Liver (tissue), 3 donors: ENCODE results near the gene TFG.

ENCODE experiments used
- EGR1 ChIP-seq, 2 donors: IDR thresholded peaks; 2 replicates each; pipeline ENCODE4 v1.6.1; 2016 to 2018; ENCODE audit warnings: antibody characterized with exemption in 2 of 2, low read depth in 2 of 2
- FOXA1 ChIP-seq: IDR thresholded peaks from 2 replicates; pipeline ENCODE4 v1.6.1; 2016; ENCODE audit warnings: antibody characterized with exemption
- GABPA ChIP-seq, 2 donors: IDR thresholded peaks in 1 of 2; conservative IDR thresholded peaks in 1 of 2; 2 replicates each; pipeline ENCODE4 v1.6.1; 2016; ENCODE audit warnings: antibody characterized with exemption in 2 of 2, mild to moderate bottlenecking in 1 of 2, moderate library complexity in 1 of 2
- JUND ChIP-seq, 2 donors: IDR thresholded peaks; 2 replicates each; pipeline ENCODE4 v1.6.1; 2016; ENCODE audit warnings: antibody characterized with exemption in 2 of 2
- RAD21 ChIP-seq, 2 donors: IDR thresholded peaks; 2 replicates each; pipeline ENCODE4 v1.6.1; 2016; ENCODE audit warnings: antibody characterized with exemption in 2 of 2, mild to moderate bottlenecking in 2 of 2
- RXRA ChIP-seq, 2 donors: IDR thresholded peaks; 2 replicates each; pipeline ENCODE4 v1.6.1; 2017 to 2018; ENCODE audit warnings: antibody characterized with exemption in 2 of 2, mild to moderate bottlenecking in 1 of 2
- SP1 ChIP-seq: IDR thresholded peaks from 2 replicates; pipeline ENCODE4 v1.6.1; 2018; ENCODE audit warnings: antibody characterized with exemption, mild to moderate bottlenecking
- TAF1 ChIP-seq: conservative IDR thresholded peaks from 2 replicates; pipeline ENCODE4 v1.6.1; 2016; ENCODE audit warnings: antibody characterized with exemption, mild to moderate bottlenecking
- YY1 ChIP-seq: IDR thresholded peaks from 2 replicates; pipeline ENCODE4 v1.6.1; 2016; ENCODE audit warnings: antibody characterized with exemption, mild to moderate bottlenecking
- TF ChIP-seq, protein P1 (sequence below): fragments of 150-350 bp; IDR thresholded peaks from 2 replicates; pipeline ENCODE4 v1.5.1; 2017; ENCODE audit warnings: improper control_type of control experiment, low read depth, low read length; ENCODE audit not compliant: missing input control
- TF ChIP-seq, protein P2 (sequence below): IDR thresholded peaks from 2 replicates; pipeline ENCODE4 v1.6.1; 2016; ENCODE audit warnings: antibody characterized with exemption
- TF ChIP-seq, protein P3 (sequence below): IDR thresholded peaks from 2 replicates; pipeline ENCODE4 v1.6.1; 2016; ENCODE audit warnings: antibody characterized with exemption
- TF ChIP-seq, protein P4 (sequence below): IDR thresholded peaks from 2 replicates; pipeline ENCODE4 v1.6.1; 2016; ENCODE audit warnings: antibody characterized with exemption, mild to moderate bottlenecking
- TF ChIP-seq, protein P5 (sequence below): IDR thresholded peaks from 2 replicates; pipeline ENCODE4 v1.6.1; 2016; ENCODE audit warnings: antibody characterized with exemption
- donor health status: healthy.
- donor health status: healthy.

DNA sequence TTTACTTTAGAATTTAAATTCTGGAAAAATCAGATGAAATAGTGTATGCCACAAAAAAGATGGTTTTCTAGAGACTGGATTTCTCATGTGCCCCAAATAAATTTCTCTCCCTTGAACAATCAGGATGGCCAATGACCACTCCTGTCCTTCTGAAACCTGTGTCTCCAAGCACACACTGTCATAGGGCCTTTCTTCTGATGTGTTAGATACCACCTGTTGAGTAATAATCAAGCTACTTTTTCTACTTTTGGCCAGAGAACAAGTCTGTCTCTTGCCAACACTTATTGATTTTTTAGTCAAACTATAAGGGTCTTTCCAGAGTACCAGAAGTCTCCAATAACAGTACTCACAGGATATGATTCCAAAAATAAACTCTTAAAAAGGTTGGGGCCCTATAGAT, 16.1 kb upstream of the TFG start:
- TF ChIP-seq, protein P1, sequence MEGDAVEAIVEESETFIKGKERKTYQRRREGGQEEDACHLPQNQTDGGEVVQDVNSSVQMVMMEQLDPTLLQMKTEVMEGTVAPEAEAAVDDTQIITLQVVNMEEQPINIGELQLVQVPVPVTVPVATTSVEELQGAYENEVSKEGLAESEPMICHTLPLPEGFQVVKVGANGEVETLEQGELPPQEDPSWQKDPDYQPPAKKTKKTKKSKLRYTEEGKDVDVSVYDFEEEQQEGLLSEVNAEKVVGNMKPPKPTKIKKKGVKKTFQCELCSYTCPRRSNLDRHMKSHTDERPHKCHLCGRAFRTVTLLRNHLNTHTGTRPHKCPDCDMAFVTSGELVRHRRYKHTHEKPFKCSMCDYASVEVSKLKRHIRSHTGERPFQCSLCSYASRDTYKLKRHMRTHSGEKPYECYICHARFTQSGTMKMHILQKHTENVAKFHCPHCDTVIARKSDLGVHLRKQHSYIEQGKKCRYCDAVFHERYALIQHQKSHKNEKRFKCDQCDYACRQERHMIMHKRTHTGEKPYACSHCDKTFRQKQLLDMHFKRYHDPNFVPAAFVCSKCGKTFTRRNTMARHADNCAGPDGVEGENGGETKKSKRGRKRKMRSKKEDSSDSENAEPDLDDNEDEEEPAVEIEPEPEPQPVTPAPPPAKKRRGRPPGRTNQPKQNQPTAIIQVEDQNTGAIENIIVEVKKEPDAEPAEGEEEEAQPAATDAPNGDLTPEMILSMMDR = no peak
- no peak for TF ChIP-seq RAD21 (IDR thresholded peaks at IDR 0.05)
- TF ChIP-seq, protein P2, sequence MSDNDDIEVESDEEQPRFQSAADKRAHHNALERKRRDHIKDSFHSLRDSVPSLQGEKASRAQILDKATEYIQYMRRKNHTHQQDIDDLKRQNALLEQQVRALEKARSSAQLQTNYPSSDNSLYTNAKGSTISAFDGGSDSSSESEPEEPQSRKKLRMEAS = no peak
- TF ChIP-seq, protein P3, sequence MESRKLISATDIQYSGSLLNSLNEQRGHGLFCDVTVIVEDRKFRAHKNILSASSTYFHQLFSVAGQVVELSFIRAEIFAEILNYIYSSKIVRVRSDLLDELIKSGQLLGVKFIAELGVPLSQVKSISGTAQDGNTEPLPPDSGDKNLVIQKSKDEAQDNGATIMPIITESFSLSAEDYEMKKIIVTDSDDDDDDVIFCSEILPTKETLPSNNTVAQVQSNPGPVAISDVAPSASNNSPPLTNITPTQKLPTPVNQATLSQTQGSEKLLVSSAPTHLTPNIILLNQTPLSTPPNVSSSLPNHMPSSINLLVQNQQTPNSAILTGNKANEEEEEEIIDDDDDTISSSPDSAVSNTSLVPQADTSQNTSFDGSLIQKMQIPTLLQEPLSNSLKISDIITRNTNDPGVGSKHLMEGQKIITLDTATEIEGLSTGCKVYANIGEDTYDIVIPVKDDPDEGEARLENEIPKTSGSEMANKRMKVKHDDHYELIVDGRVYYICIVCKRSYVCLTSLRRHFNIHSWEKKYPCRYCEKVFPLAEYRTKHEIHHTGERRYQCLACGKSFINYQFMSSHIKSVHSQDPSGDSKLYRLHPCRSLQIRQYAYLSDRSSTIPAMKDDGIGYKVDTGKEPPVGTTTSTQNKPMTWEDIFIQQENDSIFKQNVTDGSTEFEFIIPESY = no peak
- no peak for TF ChIP-seq SP1
- no peak for TF ChIP-seq EGR1 (IDR thresholded peaks at IDR 0.05; ENCODE audit: low read depth in 2 of 2)
- TF ChIP-seq YY1 = no peak
- TF ChIP-seq, protein P4, sequence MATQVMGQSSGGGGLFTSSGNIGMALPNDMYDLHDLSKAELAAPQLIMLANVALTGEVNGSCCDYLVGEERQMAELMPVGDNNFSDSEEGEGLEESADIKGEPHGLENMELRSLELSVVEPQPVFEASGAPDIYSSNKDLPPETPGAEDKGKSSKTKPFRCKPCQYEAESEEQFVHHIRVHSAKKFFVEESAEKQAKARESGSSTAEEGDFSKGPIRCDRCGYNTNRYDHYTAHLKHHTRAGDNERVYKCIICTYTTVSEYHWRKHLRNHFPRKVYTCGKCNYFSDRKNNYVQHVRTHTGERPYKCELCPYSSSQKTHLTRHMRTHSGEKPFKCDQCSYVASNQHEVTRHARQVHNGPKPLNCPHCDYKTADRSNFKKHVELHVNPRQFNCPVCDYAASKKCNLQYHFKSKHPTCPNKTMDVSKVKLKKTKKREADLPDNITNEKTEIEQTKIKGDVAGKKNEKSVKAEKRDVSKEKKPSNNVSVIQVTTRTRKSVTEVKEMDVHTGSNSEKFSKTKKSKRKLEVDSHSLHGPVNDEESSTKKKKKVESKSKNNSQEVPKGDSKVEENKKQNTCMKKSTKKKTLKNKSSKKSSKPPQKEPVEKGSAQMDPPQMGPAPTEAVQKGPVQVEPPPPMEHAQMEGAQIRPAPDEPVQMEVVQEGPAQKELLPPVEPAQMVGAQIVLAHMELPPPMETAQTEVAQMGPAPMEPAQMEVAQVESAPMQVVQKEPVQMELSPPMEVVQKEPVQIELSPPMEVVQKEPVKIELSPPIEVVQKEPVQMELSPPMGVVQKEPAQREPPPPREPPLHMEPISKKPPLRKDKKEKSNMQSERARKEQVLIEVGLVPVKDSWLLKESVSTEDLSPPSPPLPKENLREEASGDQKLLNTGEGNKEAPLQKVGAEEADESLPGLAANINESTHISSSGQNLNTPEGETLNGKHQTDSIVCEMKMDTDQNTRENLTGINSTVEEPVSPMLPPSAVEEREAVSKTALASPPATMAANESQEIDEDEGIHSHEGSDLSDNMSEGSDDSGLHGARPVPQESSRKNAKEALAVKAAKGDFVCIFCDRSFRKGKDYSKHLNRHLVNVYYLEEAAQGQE = no peak
- TF ChIP-seq TAF1 = no peak
- TF ChIP-seq, protein P5, sequence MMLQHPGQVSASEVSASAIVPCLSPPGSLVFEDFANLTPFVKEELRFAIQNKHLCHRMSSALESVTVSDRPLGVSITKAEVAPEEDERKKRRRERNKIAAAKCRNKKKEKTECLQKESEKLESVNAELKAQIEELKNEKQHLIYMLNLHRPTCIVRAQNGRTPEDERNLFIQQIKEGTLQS = no peak
- no peak for TF ChIP-seq GABPA (IDR thresholded peaks at IDR 0.05 in 1 of 2, conservative IDR thresholded peaks at IDR 0.05 in 1 of 2)
- no peak for TF ChIP-seq RXRA (IDR thresholded peaks at IDR 0.05)
- no peak for TF ChIP-seq FOXA1
- no peak for TF ChIP-seq JUND (IDR thresholded peaks at IDR 0.05)
